Cardiac fibroblast (primary cell): Measurements from ENCODE around the gene INTS1.

Source experiments
- DNase-seq, 2 donors: peaks; one replicate each; pipeline versions ENCODE4 v3.0.0 to v3.0.0-alpha.2; 2010; ENCODE audit warnings: low read depth in 2 of 2
- H3K4me3 ChIP-seq, 2 donors: replicated peaks in 1 of 2; 1 replicate in 1 of 2; 2 replicates in 1 of 2; pipeline ENCODE4 v1.5.1; 2011; ENCODE audit warnings: low read depth in 2 of 2, low read length in 2 of 2, mild to moderate bottlenecking in 2 of 2, moderate library complexity in 1 of 2
- CTCF ChIP-seq: IDR thresholded peaks from one replicate; pipeline ENCODE4 v1.5.1; 2011; ENCODE audit warnings: low read depth, mild to moderate bottlenecking, low read length, inconsistent platforms

Gene INTS1

GRCh38 chr7:1548944-1549343 lies 44.8 kb upstream of the INTS1 start:
- H3K4me3 ChIP-seq: no peak overlapping the region
- no peak for TF ChIP-seq CTCF
- DNase-seq: no peak

DNA sequence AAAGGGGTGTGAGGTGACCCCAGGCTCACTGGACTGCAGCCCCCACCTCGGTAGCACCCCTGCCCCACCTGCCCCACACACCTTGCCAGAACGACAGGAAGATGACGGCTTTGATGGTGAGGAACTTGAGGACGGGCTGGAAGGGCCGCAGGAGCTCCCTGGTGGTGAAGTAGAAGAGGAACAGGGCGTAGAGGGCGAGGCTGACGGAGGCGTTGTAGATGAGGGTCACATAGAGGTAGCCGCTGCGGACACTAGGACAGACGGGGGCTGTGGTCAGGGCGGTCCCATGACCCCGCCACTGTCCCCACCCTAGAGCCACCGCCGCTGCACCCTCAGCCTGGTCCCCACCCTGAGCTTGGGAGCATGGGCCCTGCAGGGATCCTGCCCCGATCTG lies 44.2 kb upstream of the INTS1 start:
- DNase-seq: no peak

GRCh38 chr7:1547777-1548437 lies 43.7 kb upstream of the INTS1 start:
- TF ChIP-seq CTCF: no peak
- DNase-seq: no peak
- H3K4me3 ChIP-seq: no peak overlapping the region

More for the DNA sequence above, 44.2 kb upstream of the INTS1 start:
- no peak overlapping the region for H3K4me3 ChIP-seq
- no peak for TF ChIP-seq CTCF

DNA sequence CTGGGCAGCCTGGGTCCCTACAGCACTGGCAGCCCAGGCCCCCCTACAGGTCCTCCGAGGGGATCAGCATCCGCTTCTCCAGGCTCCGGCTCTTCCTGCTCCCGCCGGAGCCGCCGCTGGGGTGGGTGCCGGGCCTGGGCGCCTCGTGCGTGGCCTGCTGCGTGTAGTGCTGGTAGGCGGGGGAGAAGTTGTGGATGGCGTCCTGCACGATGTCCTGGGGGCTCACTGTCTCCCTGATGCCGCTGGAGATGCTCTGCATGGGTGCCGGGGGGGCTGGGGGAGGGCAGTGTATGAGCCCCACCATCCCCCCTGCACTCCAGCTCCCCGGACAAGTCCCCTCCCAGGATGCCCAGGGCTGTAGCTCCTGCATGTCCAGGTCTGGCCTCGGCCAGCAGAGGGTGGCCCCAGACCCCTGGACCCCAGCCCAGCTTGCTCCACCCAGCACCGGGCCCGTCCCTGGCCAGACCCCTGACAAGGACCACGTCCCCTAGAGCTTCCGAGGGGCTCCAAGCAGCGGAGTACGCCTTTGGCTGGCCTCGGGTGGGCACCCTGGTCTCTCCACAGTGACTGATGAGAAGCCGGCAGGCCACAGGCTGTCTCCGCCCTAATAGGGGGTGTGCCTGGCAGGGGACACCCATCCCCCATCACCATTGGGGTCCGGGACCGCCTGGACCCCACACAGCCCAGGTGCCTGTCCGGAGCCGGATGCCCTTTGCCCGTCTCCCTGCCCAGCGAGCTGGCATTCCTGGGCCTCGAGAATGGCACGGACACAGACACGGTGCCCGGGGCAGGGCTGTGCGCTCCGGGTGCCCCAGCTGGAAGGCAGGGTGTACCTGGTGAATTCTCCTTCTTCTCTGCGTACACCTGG lies 43.0 kb upstream of the INTS1 start:
- no peak overlapping the region for H3K4me3 ChIP-seq
- no peak for DNase-seq
- no peak for TF ChIP-seq CTCF

DNA sequence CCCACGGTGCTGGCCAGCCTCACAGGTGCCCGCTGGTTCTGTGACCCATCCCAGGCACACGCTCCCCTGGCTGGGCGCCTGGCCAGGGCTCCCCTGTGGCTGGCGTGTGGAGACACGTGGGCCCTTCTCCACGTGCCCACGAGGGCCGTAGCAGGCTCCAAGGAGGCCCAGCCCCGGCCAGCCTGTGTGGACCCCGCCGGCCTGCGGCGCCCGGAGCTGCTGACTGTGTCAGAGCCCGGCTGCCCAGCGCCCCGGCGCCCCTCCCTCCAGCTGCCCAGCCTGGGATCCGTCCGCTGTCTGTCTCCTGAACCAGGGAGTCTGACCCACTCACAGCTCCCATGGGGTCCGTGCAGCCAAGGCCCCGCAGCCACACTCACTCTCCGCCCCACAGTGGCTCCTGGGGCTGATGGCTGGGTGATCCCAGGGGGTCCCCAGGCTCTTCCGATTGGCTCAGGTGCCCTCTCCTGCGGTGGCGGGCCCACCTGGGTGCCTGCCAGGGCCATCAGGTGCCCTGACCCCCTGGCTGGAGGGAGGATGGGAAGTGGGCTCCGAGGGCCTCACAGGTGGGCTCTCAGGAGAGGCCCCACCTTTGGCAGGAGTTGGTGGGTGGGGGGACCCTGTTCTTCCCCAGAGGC lies 42.2 kb upstream of the INTS1 start:
- no peak for TF ChIP-seq CTCF
- DNase-seq: no peak
- no peak overlapping the region for H3K4me3 ChIP-seq

DNA sequence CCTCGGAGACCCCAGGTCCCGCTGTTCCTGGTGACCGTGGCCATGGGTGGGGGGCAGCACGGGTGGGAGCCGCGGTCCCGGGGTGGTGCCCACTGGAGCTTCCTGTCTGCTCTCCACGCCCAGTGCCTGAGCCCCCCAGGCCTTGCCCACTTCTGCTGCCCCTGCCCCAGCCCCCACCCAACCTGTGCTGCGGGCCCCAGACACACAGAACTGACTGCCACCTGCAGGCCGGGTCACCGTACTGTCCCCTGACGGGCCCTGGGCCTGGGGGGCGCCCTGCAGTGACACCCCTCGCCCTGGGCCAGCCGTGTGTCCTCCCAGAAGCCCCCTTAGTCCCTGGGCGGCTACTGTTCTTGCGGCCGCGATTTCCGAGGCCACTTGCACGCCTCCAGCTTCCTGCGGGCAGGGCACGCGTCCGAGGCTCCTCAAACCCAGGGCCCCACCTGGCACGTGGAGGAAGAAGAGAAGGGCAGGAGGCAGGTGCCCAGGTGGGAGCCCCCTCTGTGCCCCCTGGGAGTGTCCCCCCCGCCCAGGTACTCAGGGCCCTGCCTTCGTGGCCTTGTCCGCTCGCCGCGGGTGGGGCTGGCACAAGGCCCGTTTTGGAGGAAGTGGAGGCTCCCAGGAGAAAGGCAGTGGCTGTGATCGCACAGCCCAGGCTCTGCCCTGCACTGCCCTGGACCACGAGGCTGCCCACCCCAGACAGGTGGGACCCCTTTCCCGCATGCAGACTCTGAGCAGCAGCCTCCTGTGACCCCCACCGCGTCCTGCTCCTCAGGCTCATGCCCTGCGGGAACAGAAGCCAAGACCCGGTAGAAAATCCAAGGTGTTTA lies 41.4 kb upstream of the INTS1 start:
- DNase-seq: no peak
- TF ChIP-seq CTCF: no peak
- no peak overlapping the region for H3K4me3 ChIP-seq
